Measurements from ENCODE around the gene PAX9.

- TF ChIP-seq POLR2A (IDR thresholded peaks at IDR 0.05; ENCODE audit: low read length), result no peak
- TF ChIP-seq GATA1 (IDR thresholded peaks at IDR 0.05; ENCODE audit: low read depth, low read length), result no peak
Measured at GRCh38 chr14:36653962-36654793, 7.5 kb upstream of the PAX9 start.
